Esophagus squamous epithelium (tissue), 4 donors: ENCODE measurements around the gene MTOR.

Source experiments
- CTCF ChIP-seq, 6 experiments: fragments of 450-650 bp in 4 of 6; fragments of 200-600 bp in 2 of 6; sonication (generic) in 2 of 6; IDR thresholded peaks; one replicate each; pipeline ENCODE4 v1.5.1; 2016 to 2019; ENCODE audit warnings: antibody characterized with exemption in 6 of 6, mild to moderate bottlenecking in 4 of 6, moderate library complexity in 4 of 6
- POLR2A ChIP-seq, 4 donors: fragments of 450-650 bp; IDR thresholded peaks; one replicate each; pipeline ENCODE4 v1.6.1; 2017; ENCODE audit warnings: antibody characterized with exemption in 4 of 4, mild to moderate bottlenecking in 4 of 4, moderate library complexity in 3 of 4

DNA sequence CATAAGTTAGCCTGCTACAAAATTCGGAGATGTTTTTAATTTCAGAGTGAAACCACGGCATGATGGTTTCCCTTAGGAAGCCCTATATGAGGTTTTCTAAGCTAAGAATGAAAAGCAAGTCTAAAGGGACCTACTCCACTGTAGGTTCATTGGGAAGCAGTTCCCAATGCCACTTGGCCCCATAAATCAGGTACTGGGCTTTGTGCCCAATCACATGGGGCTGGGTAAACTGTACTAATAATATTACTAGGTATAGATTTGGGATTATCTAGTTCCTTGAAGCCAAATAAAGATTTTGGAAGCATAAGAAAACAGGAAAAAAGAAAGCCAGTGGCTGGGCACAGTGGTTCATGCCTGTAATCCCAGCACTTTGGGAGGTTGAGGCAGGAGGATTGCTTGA is 92.2 kb downstream of the MTOR start:
- no peak for TF ChIP-seq CTCF (IDR thresholded peaks at IDR 0.05)
- TF ChIP-seq POLR2A (IDR thresholded peaks at IDR 0.05) = no peak
